22Rv1 (cell line): ENCODE data around the gene CA10.

Source experiments
- CTCF ChIP-seq: fragments of 450-650 bp; IDR thresholded peaks from 2 replicates; pipeline ENCODE4 v1.5.1; 2017; ENCODE audit warnings: mild to moderate bottlenecking
- ZFX ChIP-seq: fragments of 450-650 bp; IDR thresholded peaks from 2 replicates; pipeline ENCODE4 v1.6.1; 2017; ENCODE audit warnings: antibody characterized with exemption, borderline replicate concordance

GRCh38 chr17:51933647-51934046, 224.9 kb downstream of the CA10 start:
- no peak for TF ChIP-seq CTCF
- no peak for TF ChIP-seq ZFX
